ENCODE data around the gene C11orf98. TPM values are rescaled to one million over a fixed set of nuclear protein-coding genes. Genes with fewer than 3 reads are reported as not detected.

Gene C11orf98
- 21.0 and 61.2 TPM in 2 replicates for total RNA-seq

DNA sequence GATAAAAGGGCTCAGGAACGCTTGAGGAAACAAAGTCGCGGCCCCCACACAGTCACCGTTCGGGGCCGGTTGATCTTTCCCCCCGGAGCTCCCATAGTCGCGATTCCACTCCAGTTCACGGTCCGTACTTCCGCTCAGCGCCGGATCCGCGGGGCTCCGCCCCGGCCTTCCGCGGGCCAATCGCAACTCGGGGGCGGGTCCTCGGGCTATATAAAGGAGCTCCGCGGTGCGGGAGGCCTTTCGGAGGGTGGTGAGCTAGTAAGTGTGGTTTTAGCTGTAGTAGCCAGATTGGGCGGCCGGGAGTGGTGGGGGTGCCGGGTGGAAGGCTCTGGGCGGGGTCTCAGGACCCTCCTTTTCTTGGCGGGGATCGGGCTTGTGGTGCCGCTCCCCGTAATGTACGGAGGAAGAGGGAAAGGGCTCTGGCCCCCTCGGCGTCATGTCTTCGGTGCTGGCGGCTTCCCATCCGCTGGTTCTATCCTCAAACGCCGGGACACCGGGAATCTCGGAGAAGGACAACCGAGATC, at the start of gene C11orf98, which contains the start of gene CSKMT:
TSS of gene C11orf98 (minus strand) at position 136 of the 524 bp plus-strand sequence. CDS start at position 95, 41 bp downstream.
TSS of gene CSKMT (plus strand) at position 238 of the 524 bp plus-strand sequence. CDS start 568 bp downstream, outside the sequence.

DNA sequence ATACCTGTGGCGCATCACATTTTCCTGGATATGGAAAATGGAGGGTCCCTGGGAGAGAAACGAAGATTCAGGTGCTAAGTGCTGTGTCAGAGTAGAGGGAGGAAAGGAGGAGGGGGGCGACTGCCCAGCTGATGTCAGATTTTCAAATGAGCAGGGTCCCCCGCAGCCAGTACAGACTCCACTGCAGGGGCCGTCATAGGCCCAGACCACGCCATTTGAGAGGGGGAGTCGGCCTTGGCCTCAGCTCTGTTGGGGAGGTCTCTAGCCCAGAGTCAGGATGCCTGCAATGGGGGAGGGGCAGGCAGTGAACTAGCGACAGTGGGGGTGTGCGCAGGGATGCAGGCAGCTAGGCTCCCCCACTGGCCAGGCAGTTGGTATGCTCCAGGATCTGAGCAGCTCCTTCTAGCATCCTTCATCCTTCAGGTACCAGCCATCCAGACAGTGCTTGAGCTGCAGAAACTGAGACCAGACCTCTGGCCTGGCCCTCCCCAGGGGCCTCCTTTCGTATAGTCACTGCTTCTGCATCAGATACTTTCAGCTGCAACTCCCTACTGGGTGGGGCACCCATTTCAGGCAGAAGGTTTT, 42.4 kb upstream of the C11orf98 start, which contains the start of the genes BSCL2 and GNG3:
TSS of gene BSCL2 (minus strand) at position 148 of the 585 bp plus-strand sequence. CDS start 229 bp downstream, outside the sequence.
TSS of gene GNG3 (plus strand) at position 400 of the 585 bp plus-strand sequence. CDS start 620 bp downstream, outside the sequence.

DNA sequence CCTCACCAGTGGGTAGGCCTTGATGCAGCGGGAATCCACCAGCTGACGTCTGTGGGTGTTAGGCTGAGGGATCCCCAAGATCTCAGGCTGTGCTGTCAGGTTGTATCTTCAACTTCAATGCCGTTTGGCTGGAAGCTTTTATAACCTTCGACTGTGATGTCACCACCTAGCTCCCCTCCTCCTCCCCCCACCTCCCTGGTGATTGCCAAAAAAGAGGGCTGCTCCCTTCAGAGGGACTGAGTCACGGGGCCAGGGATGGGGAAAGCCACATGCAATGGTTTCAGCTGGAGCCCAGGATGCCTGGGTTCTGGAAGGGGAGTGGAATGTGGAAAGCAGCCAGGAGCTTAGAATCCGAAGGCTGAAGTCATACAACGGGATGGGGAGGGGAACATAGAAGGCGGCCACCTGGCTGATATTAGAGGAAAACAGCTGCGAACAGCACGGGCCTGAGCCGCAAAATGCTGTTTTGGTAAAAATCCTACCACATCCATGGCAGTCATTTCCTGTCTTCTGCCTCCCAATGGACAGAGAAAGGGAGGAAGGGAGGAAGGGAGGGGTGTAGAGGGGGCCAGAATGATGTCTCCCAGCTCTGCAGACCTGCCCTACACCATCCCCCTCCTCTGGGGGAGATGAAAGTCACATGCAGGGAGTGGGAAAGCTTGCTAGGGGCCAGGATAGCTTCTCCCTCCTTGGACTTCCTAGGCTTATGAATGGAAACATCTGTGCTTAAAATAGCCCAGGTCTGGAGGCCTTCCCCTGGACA, 24.6 kb upstream of the C11orf98 start, which contains the start of gene LRRN4CL:
TSS of gene LRRN4CL (minus strand) at position 110 of the 763 bp plus-strand sequence. CDS start 1,022 bp downstream, outside the sequence.

DNA sequence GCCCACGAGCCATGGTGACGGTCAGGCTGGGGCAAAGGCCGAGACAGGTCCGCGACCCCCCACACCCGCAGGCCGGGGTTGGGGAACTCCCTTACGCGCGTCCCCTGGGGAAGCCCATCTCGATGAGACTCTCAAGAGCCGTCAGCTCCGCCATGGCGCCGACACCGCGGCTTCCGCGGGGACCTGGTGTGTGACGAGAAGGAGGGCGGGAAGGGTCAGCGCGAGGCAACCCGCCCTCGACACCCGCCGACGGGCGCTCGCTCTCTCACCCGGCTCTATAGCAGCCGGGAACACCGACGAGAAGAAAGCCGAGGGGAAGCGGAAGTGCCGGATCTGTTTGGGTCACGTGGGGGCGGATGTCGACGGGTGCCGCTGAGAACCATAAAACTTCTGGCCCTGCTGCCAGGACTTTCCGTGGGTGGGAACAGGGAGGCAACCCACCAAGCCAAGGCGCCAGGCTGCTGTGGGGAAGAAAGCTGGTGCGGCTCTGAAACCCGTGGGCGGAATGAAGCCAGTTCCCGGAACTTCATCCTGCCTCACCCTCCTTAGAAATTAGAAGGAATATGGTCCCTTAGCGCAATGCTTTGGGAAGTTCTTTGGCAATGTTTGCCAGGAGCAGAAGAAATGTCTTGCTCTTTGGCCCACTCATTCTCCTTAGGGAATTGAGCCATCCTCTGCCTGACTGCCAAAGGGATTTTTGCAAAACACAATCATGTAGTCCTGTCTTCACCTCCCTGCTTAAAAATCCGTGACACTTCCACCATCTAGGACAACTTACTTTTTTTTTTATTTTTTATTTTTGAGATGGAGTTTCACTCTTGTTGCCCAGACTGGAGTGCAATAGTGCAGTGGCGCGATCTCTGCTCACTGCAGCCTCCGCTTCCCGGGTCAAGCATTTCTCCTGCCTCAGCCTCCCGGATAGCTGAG, 14.0 kb upstream of the C11orf98 start, which contains the start of gene UBXN1:
TSS of gene UBXN1 (minus strand) at position 304 of the 927 bp plus-strand sequence. CDS start at position 154, 150 bp downstream.

DNA sequence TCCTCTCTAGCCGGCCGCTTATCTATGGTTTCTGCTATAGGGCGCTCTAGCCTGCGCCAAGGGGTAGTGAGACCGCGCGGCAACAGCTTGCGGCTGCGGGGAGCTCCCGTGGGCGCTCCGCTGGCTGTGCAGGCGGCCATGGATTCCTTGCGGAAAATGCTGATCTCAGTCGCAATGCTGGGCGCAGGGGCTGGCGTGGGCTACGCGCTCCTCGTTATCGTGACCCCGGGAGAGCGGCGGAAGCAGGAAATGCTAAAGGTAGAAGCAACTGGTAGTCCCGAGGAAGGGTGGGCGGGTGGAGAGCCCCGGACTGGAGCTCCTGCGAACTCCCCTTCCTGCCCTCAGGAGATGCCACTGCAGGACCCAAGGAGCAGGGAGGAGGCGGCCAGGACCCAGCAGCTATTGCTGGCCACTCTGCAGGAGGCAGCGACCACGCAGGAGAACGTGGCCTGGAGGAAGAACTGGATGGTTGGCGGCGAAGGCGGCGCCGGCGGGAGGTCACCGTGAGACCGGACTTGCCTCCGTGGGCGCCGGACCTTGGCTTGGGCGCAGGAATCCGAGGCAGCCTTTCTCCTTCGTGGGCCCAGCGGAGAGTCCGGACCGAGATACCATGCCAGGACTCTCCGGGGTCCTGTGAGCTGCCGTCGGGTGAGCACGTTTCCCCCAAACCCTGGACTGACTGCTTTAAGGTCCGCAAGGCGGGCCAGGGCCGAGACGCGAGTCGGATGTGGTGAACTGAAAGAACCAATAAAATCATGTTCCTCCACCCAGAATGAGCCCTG, 6.8 kb upstream of the C11orf98 start, which contains the start of the genes LBHD1 and UQCC3:
TSS of gene LBHD1 (minus strand) at position 660 of the 782 bp plus-strand sequence. CDS start 2,236 bp downstream, outside the sequence.
TSS of gene UQCC3 (plus strand) at position 66 of the 782 bp plus-strand sequence. CDS start at position 139, 73 bp downstream.

DNA sequence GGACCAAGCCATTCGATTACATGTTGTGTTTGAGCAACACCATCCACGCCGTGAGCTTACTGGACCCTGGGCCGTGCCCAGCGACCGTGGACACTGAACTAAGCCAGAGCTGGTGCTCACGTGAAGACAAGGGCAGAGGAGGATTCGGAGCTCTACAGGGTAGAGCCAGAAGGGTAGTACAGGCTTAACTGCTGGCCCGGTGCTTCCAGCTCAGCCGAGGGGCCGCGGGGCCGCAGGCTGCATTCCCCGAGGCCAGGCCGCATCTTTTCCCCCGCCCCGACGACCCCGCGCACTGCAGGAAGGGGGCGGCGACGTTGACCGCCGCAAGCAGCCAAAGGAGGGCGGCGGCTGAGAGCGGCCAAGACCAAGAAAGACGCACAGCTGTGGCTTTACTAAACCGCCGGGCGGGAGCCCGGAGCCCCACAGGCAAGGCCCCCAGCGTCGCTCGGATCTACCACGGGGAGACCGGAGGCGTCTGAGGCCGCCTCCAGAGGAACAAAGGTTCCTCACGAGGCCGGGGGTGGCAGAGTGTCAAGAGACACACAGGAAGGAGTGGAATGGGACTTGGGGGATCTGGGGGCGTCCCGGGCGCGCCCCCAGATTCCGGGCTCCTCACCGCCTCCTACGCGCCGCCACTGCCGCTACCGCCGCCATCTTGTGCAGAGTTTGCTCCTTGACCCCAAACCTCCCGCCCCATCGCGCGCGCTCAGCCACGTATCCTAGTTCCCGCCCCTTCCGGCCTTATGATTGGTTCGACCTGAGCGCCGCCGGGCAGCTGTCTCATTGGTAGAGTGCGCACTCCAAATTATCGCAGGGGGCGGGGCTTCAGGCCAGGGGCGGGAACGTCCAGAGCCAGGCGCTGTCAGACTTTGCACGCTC, 18.8 kb downstream of the C11orf98 start, which contains the start of gene GANAB:
TSS of gene GANAB (minus strand) at position 668 of the 879 bp plus-strand sequence. CDS start at position 654, 14 bp downstream.

DNA sequence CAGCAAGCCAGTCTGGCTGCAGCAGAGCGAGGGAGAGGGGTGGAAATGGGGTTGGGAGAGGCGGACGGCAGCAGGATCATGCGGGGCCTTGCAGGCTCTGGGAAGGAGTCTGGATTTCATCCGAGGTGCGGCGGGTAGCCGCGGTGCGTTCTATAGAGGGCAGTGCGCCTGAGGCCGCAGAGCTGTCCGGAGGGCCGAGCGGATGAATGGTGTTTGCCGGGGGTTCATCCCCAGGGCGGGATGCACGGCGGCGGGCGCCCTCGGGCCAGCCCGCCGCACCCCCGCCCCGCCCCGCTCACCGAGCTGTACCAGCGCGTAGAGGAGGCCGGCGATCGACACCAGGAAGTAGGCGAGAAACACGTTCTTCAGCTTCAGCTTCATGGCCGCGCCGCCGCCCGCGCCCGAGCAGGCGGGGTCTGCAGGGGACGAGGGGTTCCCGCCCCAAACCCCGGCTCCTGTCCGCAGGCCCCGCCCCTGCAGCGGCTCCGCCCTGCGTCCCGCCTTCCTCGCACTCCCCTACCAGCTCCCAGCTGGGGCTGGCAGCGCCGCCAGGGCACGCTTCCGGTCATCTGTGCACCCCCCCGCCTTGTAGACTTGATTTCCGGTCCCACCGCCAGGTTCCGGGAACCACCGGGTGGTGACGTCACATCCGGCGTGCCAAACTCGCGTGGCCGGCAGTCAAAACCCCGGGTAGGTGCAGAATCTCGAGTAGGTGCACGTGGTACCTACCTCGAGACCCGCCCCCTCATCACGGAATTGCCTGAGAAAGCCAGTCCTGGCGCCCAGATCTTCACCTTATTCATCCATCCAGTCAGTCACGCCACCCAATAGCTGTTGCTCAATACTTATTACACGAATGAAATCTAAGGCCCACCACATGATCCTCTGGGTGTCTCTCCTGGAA, 43.2 kb downstream of the C11orf98 start, which contains the start of gene B3GAT3:
TSS of gene B3GAT3 (minus strand) at position 420 of the 904 bp plus-strand sequence. CDS start at position 381, 39 bp downstream.

Other genes with a start within 250 kb of the C11orf98 start
- not detected in 2 replicates for gene SCGB1A1, start 246.2 kb downstream of the C11orf98 start, total RNA-seq
- 265 and 856 TPM in 2 replicates for gene AHNAK, start 118.4 kb downstream of the C11orf98 start, total RNA-seq
- 1,482 and 1,970 TPM in 2 replicates for gene EEF1G, start 91.3 kb downstream of the C11orf98 start, total RNA-seq
- 9.1 and 11.3 TPM in 2 replicates for gene TUT1, start 73.7 kb downstream of the C11orf98 start, total RNA-seq
- gene MTA2, start 63.3 kb downstream of the C11orf98 start, total RNA-seq, result 183 and 215 TPM in 2 replicates
- 7.9 and 16.2 TPM in 2 replicates for gene EML3, start 52.4 kb downstream of the C11orf98 start, total RNA-seq
- gene ROM1, start 52.0 kb downstream of the C11orf98 start, total RNA-seq, result 1.7 and 1.9 TPM in 2 replicates
- 24.9 and 33.7 TPM in 2 replicates for gene B3GAT3, start 43.2 kb downstream of the C11orf98 start, total RNA-seq
- 195 and 220 TPM in 2 replicates for gene GANAB, start 18.6 kb downstream of the C11orf98 start, total RNA-seq
- 23.6 and 29.2 TPM in 2 replicates for gene INTS5, start 11.9 kb downstream of the C11orf98 start, total RNA-seq
- gene CSKMT, start 102 bp upstream of the C11orf98 start, total RNA-seq, result 5.1 and 14.0 TPM in 2 replicates
- 10.8 and 22.6 TPM in 2 replicates for gene UQCC3, start 6.5 kb upstream of the C11orf98 start, total RNA-seq
- 1.4 and 1.9 TPM in 2 replicates for gene LBHD1, start 7.1 kb upstream of the C11orf98 start, total RNA-seq
- 139 and 221 TPM in 2 replicates for gene UBXN1, start 13.9 kb upstream of the C11orf98 start, total RNA-seq
- gene LRRN4CL, start 24.3 kb upstream of the C11orf98 start, total RNA-seq, result 0.14 and 1.4 TPM in 2 replicates
- gene BSCL2, start 42.2 kb upstream of the C11orf98 start, total RNA-seq, result 18.1 and 22.0 TPM in 2 replicates
- gene GNG3, start 42.5 kb upstream of the C11orf98 start, total RNA-seq, result not detected in 2 replicates
- gene HNRNPUL2, start 62.2 kb upstream of the C11orf98 start, total RNA-seq, result 11.6 and 20.6 TPM in 2 replicates
- gene TTC9C, start 63.3 kb upstream of the C11orf98 start, total RNA-seq, result 18.1 and 31.4 TPM in 2 replicates
- gene ZBTB3, start 89.0 kb upstream of the C11orf98 start, total RNA-seq, result 9.2 and 13.0 TPM in 2 replicates
- 55.4 and 87.8 TPM in 2 replicates for gene POLR2G, start 96.4 kb upstream of the C11orf98 start, total RNA-seq
- 19.1 and 21.2 TPM in 2 replicates for gene TAF6L, start 106.2 kb upstream of the C11orf98 start, total RNA-seq
- gene TMEM179B, start 122.2 kb upstream of the C11orf98 start, total RNA-seq, result 24.3 and 35.5 TPM in 2 replicates
- gene TMEM223, start 126.8 kb upstream of the C11orf98 start, total RNA-seq, result 10.5 and 17.1 TPM in 2 replicates
- 14.0 and 37.4 TPM in 2 replicates for gene NXF1, start 140.2 kb upstream of the C11orf98 start, total RNA-seq
- 29.7 and 47.2 TPM in 2 replicates for gene STX5, start 166.8 kb upstream of the C11orf98 start, total RNA-seq
- gene TEX54, start 167.6 kb upstream of the C11orf98 start, total RNA-seq, result not detected in 2 replicates
- 68.5 and 89.2 TPM in 2 replicates for gene WDR74, start 174.4 kb upstream of the C11orf98 start, total RNA-seq
- 692 and 1,787 TPM in 2 replicates for gene SLC3A2, start 215.7 kb upstream of the C11orf98 start, total RNA-seq